Pulmonary artery endothelial cell (primary cell): ENCODE data around the gene PDS5B. TPM values are rescaled to one million over a fixed set of nuclear protein-coding genes. Genes with fewer than 3 reads are reported as not detected.
"Not testable (repeated sequence)": the region's sequence is repeated elsewhere in the genome, so short reads cannot be mapped to it uniquely, and the experiment has no call there.

ENCODE experiments used
- DNase-seq: peaks from one replicate; pipeline ENCODE4 v3.0.0-alpha.2; 2011; ENCODE audit warnings: low read depth, low spot score
- total RNA-seq: library from RNA; depleted of rRNA; stranded (reverse); fragments of >200 nt; gene quantifications from 2 replicates; pipeline ENCODE4 v1.2.3, GENCODE V29; 2014

PDS5B gene
- total RNA-seq, 1 donor from 2014 or later, result 31.5 TPM

DNA sequence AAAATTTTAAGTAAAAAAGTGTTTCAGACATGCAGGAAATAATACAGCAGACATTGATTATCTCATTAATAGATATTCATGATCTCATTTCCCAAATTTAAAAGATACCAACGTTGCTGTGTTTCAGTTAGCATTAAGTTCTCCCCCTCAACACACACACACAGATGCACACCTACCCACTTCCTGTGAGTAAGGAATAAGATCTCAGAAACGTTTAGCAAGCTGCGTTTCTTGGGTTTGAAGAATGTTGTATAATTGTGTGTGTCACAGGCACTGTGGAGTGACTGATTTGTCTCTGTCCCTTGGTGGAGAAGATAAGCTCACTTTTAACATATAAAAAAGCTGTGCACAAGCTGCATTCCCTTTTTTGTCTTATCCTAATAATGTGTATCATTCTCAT is 196.8 kb downstream of the PDS5B start:
- no peak for DNase-seq

DNA sequence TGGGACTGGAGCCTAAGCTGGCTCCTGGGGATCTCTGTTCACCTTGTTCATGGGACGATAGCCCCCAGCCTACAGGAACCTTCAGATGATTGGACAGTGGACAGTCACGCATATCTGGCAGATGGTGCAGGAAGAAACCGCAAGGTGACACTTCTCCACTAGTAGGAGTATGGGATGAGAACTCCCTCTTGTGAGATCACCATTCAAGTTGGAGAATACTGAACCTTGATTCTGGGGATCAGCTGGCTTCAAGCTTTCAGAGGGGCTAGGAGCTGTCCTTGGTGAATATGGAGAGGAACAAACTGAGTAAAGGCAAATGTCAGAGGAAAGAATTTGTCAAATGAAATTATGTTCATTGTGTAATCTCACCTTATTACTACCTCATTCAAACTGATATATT is 204.5 kb downstream of the PDS5B start:
- DNase-seq, result no peak

DNA sequence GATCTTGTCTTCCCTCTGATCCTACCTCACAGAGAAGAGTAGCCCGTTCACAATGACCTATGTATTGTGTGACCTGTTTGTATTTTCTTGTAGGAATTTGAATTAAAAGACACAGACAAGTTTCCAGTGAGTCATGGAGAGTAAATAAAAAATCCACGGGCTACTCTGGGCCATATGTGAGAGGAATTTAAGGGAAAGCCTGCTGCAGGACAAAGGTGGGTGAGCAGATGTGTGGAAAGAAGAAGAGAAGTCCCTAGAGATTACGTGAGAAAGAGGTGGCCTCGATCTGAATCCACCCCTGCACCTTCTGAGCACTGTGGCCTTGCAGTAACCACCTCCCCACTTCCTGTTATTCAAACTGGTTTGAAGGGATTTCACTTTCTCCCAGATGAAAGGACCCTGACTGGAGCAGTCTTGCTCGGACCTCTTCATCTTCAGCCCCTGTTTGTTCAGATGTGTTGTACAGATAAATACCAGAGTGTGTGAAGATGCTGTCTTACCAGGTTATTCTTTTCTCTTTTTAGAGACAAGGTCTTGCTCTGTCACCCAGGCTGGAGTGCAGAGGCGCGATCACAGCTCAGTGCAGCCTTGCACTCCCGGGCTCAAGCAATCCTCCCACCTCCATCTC is 205.4 kb downstream of the PDS5B start:
- DNase-seq, result no peak

DNA sequence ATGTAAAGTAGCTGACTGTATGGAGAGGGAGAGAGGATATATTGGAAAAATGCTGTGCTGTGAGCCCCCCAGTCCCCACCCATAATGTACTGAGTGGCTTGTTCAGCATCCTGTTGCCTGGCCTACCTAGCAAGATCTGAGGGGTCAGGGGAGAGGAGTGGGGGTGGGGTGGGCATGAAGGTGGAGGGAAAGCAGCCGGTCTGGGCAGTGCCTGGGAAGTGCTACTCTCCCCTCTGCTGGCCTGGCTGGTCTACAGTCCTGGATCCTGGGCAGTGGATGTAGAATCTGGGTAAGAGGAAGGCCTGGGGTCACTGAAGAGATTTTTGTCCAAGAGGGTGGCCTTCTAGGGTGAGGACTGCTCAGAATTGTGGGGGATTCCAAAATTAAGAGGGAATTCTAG is 210.5 kb downstream of the PDS5B start:
- DNase-seq, result no peak

DNA sequence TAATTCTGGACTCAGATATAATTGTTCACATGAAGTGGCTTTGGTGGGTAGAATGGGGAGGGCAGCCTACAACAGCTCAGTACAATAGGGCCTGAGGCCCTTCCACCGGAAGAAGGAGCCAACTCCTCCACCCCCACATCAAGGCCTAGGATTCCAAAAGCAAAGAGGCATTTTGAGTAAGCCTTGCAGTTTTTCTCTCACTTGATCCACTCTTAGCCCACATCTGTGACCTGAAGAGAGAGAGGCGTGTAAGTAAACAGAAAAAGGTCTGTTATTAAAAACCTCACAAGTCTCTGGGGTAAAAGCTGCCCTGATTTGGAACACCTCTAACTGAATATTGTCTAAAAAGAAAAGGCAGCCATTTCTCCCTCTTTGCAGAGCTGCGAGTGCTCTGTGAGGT is 215.9 kb downstream of the PDS5B start:
- DNase-seq, result no peak

DNA sequence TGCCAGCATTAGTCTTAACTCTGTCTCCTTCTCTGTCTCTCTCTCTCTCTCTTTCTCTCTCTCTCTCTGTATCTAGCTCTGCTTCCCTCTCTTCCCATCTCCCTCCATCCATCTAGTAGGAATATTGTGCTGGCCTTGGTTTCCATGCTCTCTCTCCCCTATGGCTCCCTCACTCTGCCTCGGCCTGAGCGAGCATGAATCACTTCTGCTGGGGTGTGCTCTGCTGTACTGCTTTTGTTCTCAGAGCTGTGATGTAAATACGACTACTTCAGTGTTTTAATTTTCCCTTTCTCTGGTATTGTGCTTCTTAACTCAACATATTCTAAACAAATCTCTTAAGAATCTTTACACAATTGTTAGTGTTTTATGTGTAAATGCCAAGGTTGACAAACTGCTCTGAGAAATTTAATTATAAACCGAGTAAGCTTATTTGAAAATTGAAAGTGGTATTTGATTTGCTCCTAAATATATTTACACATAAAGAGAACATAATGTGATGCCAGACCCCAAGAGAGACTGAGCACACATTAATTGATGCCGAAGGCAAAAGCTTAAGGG is 218.5 kb downstream of the PDS5B start:
- DNase-seq, result no peak

DNA sequence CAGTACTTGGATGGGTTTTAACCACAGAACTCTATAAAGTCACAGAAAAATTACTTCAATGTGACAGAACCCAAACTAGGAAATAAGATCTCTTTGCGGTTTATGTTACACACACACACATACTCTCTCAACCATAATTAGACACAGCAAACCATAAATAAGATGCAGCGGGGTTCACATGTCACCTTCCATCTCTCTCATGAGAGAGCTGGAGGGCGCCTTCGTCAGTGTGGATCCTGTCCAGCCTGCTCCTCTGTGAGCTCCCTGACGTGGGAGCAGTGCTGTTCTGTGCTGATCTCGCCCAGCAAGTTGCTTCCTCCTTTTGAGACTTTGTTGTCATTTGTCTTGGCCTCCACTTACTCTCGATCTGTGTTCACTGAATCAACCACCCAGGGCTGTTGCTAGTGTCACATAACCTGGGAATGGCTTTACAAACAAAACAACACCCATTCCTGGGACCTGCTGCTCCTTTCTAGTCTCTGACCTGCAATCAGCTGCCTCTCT is 225.1 kb downstream of the PDS5B start:
- no peak for DNase-seq

DNA sequence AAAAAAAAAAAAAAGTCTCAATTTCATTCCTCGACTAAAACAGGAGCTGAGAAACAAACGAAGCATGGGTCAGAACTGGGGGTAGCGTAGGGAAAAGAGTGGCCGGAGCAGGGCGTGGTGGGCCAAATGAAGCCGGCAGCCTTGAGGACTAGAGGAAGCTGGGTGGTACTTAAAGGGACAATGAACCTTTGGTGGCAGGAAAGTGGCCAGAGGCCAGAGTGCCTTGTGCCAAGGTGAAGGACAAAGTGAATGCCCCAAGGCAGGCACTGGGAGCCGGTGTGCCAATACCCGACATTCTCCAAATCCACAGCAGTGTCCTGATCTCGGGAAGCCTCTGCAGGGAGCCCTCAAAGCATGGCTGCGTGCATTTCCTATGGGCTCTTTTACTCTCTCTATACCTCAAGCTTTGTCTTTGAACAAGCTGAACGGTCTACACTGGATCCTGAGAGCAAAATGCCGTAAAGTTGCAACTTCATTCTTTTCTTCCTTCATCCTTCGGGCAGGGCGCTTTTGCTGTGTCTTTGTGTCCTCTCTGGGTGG is 235.0 kb downstream of the PDS5B start:
- no peak for DNase-seq

DNA sequence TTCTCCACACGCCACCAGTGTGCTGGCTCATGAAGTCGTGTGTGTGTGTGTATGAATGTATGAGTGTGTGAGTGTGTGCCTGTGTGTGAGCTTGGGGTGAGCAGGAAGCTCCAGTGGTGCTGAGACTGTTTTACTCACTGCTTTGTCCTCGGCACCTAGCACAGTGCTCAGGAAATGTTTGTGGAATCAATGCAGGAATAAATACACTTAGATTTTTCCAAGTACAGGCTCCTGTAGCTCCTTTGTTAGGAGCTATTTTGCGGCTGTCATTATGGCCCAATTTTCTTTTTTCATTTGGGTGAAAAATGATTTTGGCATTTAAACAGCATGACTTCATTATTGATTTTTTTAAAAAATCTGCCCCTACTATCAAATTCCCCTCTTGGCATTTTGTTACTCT is 236.5 kb downstream of the PDS5B start:
- DNase-seq, result no peak

DNA sequence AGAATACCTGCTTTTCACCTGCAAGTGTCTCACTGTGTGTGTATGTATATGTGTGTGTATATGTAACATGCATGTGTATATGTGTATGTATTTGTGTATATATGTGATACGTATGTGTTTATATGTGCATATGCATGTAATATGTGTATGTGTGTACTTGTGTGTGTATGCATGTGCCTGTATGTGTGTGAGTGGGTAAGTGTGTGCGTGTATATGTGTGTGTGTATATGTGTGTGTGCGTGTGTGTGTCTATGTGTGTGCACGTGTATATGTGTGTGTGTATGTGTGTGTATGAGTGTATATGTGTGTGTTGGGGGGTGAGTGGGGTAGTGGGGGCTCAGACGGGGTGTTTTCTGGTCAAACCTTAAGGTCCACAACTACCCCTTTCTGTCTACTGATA is 237.3 kb downstream of the PDS5B start:
- no peak for DNase-seq

DNA sequence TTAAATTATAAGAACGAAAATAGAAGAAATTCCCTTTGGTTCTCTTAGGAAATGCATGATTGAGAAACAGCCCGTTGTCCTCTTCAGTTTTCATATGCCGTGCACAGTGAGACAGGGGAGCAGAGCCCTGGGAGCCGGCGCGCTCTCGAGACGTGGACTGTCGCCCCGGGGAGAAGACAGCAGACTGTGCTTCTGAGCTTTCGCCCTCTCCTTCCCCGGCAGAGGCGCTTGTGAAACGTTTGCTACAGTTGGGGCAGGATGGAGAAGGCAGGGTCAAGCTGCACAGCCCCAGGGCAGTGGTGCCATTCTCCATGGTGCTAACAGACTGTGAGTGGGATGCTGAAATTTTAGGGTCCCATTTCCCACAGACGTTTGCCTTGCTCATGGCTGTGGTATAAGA is 237.8 kb downstream of the PDS5B start:
- DNase-seq, result no peak

DNA sequence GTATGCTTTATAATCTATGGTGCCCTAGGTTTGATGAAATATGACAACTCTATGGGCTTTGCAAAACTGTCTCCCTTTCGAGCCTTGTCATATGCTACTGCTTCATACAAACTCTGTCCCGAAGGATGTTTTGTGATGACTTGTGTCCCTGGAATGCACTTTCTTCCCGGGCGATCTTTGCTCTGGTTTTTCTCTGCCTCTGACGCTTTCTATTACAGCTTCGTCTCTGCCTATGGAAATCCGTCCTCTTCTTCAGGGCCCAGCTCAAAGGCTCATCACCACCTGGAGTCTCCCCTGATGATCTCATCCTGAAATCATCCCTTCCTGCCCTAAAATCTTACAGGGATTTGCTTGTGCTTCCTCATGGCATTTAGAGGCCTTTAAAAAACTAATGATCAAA is 238.4 kb downstream of the PDS5B start:
- DNase-seq, result no peak

DNA sequence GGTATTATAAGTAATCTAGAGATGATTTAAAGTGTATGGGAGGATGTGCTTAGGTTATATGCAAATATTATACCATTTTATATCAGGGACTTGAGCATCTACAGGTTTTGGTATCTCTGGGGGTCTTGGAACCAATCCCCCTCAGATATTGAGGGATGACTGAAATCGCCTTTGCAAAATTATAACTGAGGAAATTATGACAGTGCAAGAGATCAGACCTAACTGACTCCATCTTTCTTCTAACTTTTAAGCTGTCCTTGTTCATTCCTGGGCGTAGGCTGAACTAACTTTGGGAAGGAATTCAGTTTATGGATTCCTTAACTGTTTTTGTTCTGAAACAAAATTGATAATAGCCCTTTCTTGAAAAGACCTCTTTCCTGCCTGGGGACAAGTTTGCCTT is 239.2 kb downstream of the PDS5B start:
- DNase-seq, result no peak

DNA sequence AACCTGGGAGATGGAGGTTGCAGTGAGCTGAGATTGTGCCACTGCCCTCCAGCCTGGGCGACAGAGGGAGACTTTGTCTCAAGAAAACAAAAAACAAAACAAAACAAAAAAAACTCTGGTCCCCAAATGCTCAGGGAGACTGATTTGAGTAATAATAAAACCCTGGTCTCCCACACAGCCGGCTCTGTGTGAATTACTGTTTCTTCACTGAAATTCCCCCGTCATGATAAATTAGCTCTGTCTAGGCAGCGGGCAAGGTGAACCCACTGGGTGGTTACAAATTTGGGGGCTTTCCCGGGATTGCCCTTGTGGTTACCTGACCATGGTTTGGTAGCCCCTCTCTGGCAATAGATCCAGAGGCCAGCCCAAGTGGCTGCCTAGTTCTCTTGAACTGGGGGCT is 240.1 kb downstream of the PDS5B start:
- DNase-seq, result not testable (repeated sequence)

Other genes with a start within 250 kb of the PDS5B start
- 1.5 and 2.0 TPM in 2 replicates for gene N4BP2L1, start 158.3 kb upstream of the PDS5B start, total RNA-seq
- 57.3 and 76.3 TPM in 2 replicates for gene N4BP2L2, start 47.7 kb upstream of the PDS5B start, total RNA-seq